HepG2 (cell line): ENCODE measurements around the gene WNT3. TPM values are rescaled to one million over a fixed set of nuclear protein-coding genes. Genes with fewer than 3 reads are reported as not detected.

Source experiments
- DMAP1 ChIP-seq: IDR thresholded peaks from 2 replicates; pipeline ENCODE4 v1.6.1; 2016
- ISL2 ChIP-seq: sonication (generic); formaldehyde crosslinking; IDR thresholded peaks from 2 replicates; pipeline ENCODE4 v1.5.0; 2020; ENCODE audit warnings: missing genetic modification reagents
- KDM2A ChIP-seq: sonication (generic); formaldehyde crosslinking; IDR thresholded peaks from 2 replicates; pipeline ENCODE4 v1.4.0; 2020; ENCODE audit warnings: low read depth, missing genetic modification reagents, borderline replicate concordance
- KDM5B ChIP-seq: sonication (generic); formaldehyde crosslinking; IDR thresholded peaks from 2 replicates; pipeline ENCODE4 v1.4.0; 2020; ENCODE audit warnings: missing genetic modification reagents, mild to moderate bottlenecking, borderline replicate concordance
- PHF21A ChIP-seq: sonication (generic); formaldehyde crosslinking; IDR thresholded peaks from 2 replicates; pipeline ENCODE4 v1.5.0; 2020; ENCODE audit warnings: mild to moderate bottlenecking, missing genetic modification reagents
- POLR2AphosphoS2 ChIP-seq: IDR thresholded peaks from 2 replicates; pipeline ENCODE4 v1.6.1; 2011; ENCODE audit warnings: low read depth, low read length, improper control_type of control experiment
- RXRA ChIP-seq: sonication (generic); formaldehyde crosslinking; IDR thresholded peaks from 2 replicates; pipeline ENCODE4 v1.5.1; 2020; ENCODE audit warnings: missing genetic modification reagents
- ZBTB21 ChIP-seq: sonication (generic); formaldehyde crosslinking; IDR thresholded peaks from 2 replicates; pipeline ENCODE4 v1.4.0; 2020; ENCODE audit warnings: missing genetic modification reagents
- ZSCAN12 ChIP-seq: sonication (generic); formaldehyde crosslinking; IDR thresholded peaks from 2 replicates; pipeline ENCODE4 v1.9.0; 2021; ENCODE audit warnings: mild to moderate bottlenecking, missing genetic modification reagents
- polyA plus RNA-seq, 8 experiments: library from polyadenylated mRNA; depleted of rRNA in 3 of 8; stranded (reverse) in 7 of 8; unstranded in 1 of 8; fragments of >200 nt; fragmentation: Illumina TruSeq in 4 of 8; extraction: Trizol in 4 of 8; gene quantifications; 2 replicates each; pipeline versions ENCODE4 v1.2.1 to v1.2.3, GENCODE V29; 2011 to 2016; ENCODE audit warnings: low read depth in 4 of 8, missing spikeins in 1 of 8, mixed read lengths in 1 of 8; ENCODE audit not compliant: insufficient read depth in 1 of 8
- total RNA-seq, 5 experiments: library from RNA; depleted of rRNA; stranded (reverse); fragments of >200 nt; fragmentation: Illumina TruSeq; extraction: Trizol; gene quantifications; 2 replicates each; pipeline ENCODE4 v1.2.3, GENCODE V29; 2016; ENCODE audit warnings: low read depth in 1 of 5
- TF ChIP-seq, protein P1 (sequence below): sonication (generic); formaldehyde crosslinking; IDR thresholded peaks from 2 replicates; pipeline ENCODE4 v1.5.1; 2020; ENCODE audit warnings: mild to moderate bottlenecking, missing genetic modification reagents, moderate library complexity
- TF ChIP-seq, protein P2 (sequence below): sonication (generic); formaldehyde crosslinking; IDR thresholded peaks from 2 replicates; pipeline ENCODE4 v1.4.0; 2020; ENCODE audit warnings: missing genetic modification reagents, borderline replicate concordance
- TF ChIP-seq, protein P3 (sequence below): sonication (generic); formaldehyde crosslinking; IDR thresholded peaks from 2 replicates; pipeline ENCODE4 v1.8.1; 2023; ENCODE audit warnings: mild to moderate bottlenecking, moderate library complexity, missing genetic modification reagents
- TF ChIP-seq, protein P4 (sequence below): sonication (generic); formaldehyde crosslinking; conservative IDR thresholded peaks from 2 replicates; pipeline ENCODE4 v1.4.0; 2020; ENCODE audit warnings: mild to moderate bottlenecking, missing genetic modification reagents, moderate library complexity
- TF ChIP-seq, protein P5 (sequence below): sonication (generic); formaldehyde crosslinking; IDR thresholded peaks from 2 replicates; pipeline ENCODE4 v1.4.0; 2020; ENCODE audit warnings: missing genetic modification reagents, low read depth, mild to moderate bottlenecking, borderline replicate concordance

Gene WNT3
- total and polyA plus RNA-seq, 2 of the 13 experiments (the other 11 are each of a cell fraction or from before 2014, with no cell fraction given): 8.5 to 10.3 TPM

DNA sequence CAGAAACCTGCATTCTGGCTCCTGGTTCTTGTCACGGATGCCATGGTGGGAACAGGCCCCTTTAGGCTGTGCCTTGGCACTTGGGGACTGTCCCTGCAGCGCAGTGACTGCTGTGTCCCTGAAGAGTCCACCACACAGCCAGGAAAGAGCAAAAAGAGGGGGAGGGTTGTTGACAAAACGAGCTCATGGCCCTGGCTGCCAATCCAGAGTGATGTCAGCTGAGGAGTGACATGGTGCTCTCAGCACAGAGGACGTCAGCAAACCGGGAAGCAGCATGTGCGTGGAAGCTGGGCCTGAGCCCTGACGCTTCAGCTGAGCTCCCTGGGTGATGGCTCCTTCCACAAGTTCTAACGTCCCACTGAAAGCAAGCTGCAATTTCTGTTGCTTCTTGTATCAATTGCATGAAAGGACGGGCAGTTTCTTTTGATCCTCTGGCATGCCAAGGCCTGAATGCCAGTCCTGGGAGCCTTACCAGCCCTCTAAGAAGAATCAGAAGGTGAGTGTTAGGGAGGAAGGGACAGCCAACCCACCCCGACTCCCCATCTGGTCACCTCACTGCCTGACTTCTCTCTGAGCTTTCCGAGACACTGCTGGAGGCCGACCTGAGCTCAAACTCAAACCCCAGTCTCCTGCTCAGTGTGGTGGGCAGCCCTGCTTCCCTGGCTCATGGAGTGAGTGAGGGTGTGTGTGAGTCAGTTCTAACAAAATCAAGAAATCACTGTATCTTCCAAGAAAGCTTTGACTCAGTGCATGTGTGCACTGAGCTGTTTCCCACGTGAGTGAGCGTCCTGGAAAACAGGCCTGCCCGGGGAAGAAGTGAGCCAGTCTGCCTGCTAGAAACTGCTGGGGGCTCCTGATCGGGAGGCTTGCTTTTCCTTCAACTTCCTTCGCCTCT lies 14.7 kb upstream of the WNT3 start (continued):
- TF ChIP-seq, protein P1, sequence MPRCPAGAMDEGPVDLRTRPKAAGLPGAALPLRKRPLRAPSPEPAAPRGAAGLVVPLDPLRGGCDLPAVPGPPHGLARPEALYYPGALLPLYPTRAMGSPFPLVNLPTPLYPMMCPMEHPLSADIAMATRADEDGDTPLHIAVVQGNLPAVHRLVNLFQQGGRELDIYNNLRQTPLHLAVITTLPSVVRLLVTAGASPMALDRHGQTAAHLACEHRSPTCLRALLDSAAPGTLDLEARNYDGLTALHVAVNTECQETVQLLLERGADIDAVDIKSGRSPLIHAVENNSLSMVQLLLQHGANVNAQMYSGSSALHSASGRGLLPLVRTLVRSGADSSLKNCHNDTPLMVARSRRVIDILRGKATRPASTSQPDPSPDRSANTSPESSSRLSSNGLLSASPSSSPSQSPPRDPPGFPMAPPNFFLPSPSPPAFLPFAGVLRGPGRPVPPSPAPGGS: no peak
- TF ChIP-seq, protein P2, sequence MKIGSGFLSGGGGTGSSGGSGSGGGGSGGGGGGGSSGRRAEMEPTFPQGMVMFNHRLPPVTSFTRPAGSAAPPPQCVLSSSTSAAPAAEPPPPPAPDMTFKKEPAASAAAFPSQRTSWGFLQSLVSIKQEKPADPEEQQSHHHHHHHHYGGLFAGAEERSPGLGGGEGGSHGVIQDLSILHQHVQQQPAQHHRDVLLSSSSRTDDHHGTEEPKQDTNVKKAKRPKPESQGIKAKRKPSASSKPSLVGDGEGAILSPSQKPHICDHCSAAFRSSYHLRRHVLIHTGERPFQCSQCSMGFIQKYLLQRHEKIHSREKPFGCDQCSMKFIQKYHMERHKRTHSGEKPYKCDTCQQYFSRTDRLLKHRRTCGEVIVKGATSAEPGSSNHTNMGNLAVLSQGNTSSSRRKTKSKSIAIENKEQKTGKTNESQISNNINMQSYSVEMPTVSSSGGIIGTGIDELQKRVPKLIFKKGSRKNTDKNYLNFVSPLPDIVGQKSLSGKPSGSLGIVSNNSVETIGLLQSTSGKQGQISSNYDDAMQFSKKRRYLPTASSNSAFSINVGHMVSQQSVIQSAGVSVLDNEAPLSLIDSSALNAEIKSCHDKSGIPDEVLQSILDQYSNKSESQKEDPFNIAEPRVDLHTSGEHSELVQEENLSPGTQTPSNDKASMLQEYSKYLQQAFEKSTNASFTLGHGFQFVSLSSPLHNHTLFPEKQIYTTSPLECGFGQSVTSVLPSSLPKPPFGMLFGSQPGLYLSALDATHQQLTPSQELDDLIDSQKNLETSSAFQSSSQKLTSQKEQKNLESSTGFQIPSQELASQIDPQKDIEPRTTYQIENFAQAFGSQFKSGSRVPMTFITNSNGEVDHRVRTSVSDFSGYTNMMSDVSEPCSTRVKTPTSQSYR (CRISPR knock-in tag): peak; percentile 59; the same call in 1 of the 2 replicates
- TF ChIP-seq PHF21A (CRISPR knock-in tag) (no peak), DMAP1 (no peak), RXRA (CRISPR knock-in tag) (0 out of 2 replicates have a peak, but pooled peaks have one; percentile 18), ZBTB21 (CRISPR knock-in tag) (peak; percentile 96), ZSCAN12 (no peak), POLR2AphosphoS2 (no peak), ISL2 (CRISPR knock-in tag) (no peak), KDM5B (CRISPR knock-in tag) (0 out of 2 replicates have a peak, but pooled peaks have one; percentile 27), KDM2A (CRISPR knock-in tag) (0 out of 2 replicates have a peak, but pooled peaks have one; percentile 43)
- TF ChIP-seq, protein P3, sequence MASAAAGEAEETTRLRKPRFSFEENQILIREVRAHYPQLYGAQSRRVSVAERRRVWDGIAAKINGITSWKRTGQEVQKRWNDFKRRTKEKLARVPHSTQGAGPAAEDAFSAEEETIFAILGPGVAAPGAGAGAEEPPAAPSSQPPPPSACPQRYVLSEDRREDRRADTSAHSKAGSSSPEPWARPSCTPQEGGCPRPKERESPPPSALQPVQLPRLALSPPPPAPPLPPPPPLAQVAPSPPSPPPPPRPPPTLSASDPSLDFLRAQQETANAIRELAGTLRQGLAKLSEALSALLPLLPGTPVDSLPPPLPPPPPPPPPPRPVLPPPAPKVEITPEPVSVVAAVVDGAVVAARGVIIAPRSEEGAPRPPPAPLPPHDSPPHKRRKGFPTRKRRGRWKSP: no peak
- TF ChIP-seq, protein P4, sequence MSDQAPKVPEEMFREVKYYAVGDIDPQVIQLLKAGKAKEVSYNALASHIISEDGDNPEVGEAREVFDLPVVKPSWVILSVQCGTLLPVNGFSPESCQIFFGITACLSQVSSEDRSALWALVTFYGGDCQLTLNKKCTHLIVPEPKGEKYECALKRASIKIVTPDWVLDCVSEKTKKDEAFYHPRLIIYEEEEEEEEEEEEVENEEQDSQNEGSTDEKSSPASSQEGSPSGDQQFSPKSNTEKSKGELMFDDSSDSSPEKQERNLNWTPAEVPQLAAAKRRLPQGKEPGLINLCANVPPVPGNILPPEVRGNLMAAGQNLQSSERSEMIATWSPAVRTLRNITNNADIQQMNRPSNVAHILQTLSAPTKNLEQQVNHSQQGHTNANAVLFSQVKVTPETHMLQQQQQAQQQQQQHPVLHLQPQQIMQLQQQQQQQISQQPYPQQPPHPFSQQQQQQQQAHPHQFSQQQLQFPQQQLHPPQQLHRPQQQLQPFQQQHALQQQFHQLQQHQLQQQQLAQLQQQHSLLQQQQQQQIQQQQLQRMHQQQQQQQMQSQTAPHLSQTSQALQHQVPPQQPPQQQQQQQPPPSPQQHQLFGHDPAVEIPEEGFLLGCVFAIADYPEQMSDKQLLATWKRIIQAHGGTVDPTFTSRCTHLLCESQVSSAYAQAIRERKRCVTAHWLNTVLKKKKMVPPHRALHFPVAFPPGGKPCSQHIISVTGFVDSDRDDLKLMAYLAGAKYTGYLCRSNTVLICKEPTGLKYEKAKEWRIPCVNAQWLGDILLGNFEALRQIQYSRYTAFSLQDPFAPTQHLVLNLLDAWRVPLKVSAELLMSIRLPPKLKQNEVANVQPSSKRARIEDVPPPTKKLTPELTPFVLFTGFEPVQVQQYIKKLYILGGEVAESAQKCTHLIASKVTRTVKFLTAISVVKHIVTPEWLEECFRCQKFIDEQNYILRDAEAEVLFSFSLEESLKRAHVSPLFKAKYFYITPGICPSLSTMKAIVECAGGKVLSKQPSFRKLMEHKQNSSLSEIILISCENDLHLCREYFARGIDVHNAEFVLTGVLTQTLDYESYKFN: no peak; the same call in 1 of the 2 replicates
- TF ChIP-seq, protein P5, sequence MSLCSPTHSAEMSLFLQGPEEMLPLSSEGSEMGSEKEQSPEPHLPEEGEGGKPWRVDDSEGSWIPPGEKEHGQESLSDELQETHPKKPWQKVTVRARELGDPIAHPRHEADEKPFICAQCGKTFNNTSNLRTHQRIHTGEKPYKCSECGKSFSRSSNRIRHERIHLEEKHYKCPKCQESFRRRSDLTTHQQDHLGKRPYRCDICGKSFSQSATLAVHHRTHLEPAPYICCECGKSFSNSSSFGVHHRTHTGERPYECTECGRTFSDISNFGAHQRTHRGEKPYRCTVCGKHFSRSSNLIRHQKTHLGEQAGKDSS: 0 out of 2 replicates have a peak, but pooled peaks have one; percentile 3
